ENCODE results near the gene PAGE2. TPM values are rescaled to one million over a fixed set of nuclear protein-coding genes. Genes with fewer than 3 reads are reported as not detected.
"Not testable (repeated sequence)": the region's sequence is repeated elsewhere in the genome, so short reads cannot be mapped to it uniquely, and the experiment has no call there.

Gene PAGE2
- total RNA-seq = not detected

- no peak within 1 kb of the TSS for H3K27ac ChIP-seq
- H3K4me1 ChIP-seq = no peaks in the 10 kb centered on the region
- intact Hi-C loops (cut with DNase I) = no loop called here
- H3K36me3 ChIP-seq = no peaks in the 10 kb centered on the region
- TF ChIP-seq POLR2A (IDR thresholded peaks at IDR 0.05) (no peak), CTCF (IDR thresholded peaks at IDR 0.05) (no peak), POLR2AphosphoS5 (IDR thresholded peaks at IDR 0.05; ENCODE audit: insufficient read depth in 1 of 2, low read depth in 1 of 2) (no peak)
- H3K27me3 ChIP-seq = no peaks in the 10 kb centered on the region
- no peak for DNase-seq (ENCODE audit: extremely low spot score in 2 of 2)
- H3K4me3 ChIP-seq = no peak within 1 kb of the TSS
- no peaks in the 10 kb centered on the region for H3K9me3 ChIP-seq
Measured at GRCh38 chrX:55088795-55089489, at the start of gene PAGE2. TSS of gene PAGE2 (plus strand) at chrX:55089018. CDS start at chrX:55090021, 1,003 bp downstream.

GRCh38 chrX:55039471-55039870 is 49.3 kb upstream of the PAGE2 start:
- DNase-seq (ENCODE audit: extremely low spot score in 2 of 2) = no peak
- Histone ChIP-seq H3K4me1 (no peaks in the 10 kb centered on the region), H3K9me3 (no peaks in the 10 kb centered on the region), H3K36me3 (no peaks in the 10 kb centered on the region), H3K27me3 (no peaks in the 10 kb centered on the region), H3K27ac (no peak overlapping the region), H3K4me3 (no peak overlapping the region)
- TF ChIP-seq POLR2AphosphoS5 (IDR thresholded peaks at IDR 0.05; ENCODE audit: insufficient read depth in 1 of 2, low read depth in 1 of 2) (no peak), POLR2A (IDR thresholded peaks at IDR 0.05) (no peak), CTCF (IDR thresholded peaks at IDR 0.05) (no peak)
- intact Hi-C loops (cut with DNase I) = no loop called here

GRCh38 chrX:55041514-55041913 is 47.3 kb upstream of the PAGE2 start:
- Histone ChIP-seq H3K36me3 (no peaks in the 10 kb centered on the region), H3K27me3 (no peaks in the 10 kb centered on the region), H3K4me3 (no peak overlapping the region), H3K4me1 (no peaks in the 10 kb centered on the region), H3K27ac (no peak overlapping the region), H3K9me3 (no peaks in the 10 kb centered on the region)
- intact Hi-C loops (cut with DNase I) = loop anchor here (10.0 kb wide), 1 partner anchor 107 kb away; no protein-coding TSS in a partner anchor
- no peak for DNase-seq (ENCODE audit: extremely low spot score in 2 of 2)
- TF ChIP-seq POLR2AphosphoS5 (IDR thresholded peaks at IDR 0.05; ENCODE audit: insufficient read depth in 1 of 2, low read depth in 1 of 2) (no peak), CTCF (IDR thresholded peaks at IDR 0.05) (no peak), POLR2A (IDR thresholded peaks at IDR 0.05) (no peak)

- DNase-seq (ENCODE audit: extremely low spot score in 2 of 2); H3K27me3 ChIP-seq; H3K4me3 ChIP-seq; H3K4me1 ChIP-seq; H3K27ac ChIP-seq; intact Hi-C loops (cut with DNase I); H3K9me3 ChIP-seq; H3K36me3 ChIP-seq: not testable (repeated sequence)
Measured at GRCh38 chrX:55050599-55050998, 38.2 kb upstream of the PAGE2 start.

- no peak for DNase-seq (ENCODE audit: extremely low spot score in 2 of 2)
- intact Hi-C loops (cut with DNase I) = no loop called here
Measured at GRCh38 chrX:55056820-55057674, 31.8 kb upstream of the PAGE2 start.

More at GRCh38 chrX:55056820-55057674, 31.8 kb upstream of the PAGE2 start:
- TF ChIP-seq POLR2A (IDR thresholded peaks at IDR 0.05) (no peak), POLR2AphosphoS5 (IDR thresholded peaks at IDR 0.05; ENCODE audit: insufficient read depth in 1 of 2, low read depth in 1 of 2) (no peak), CTCF (IDR thresholded peaks at IDR 0.05) (no peak)
- Histone ChIP-seq H3K27me3 (no peaks in the 10 kb centered on the region), H3K36me3 (no peaks in the 10 kb centered on the region), H3K4me1 (no peaks in the 10 kb centered on the region), H3K27ac (no peak overlapping the region), H3K4me3 (peak overlapping the region in 1 of 2 donors; percentile 23), H3K9me3 (no peaks in the 10 kb centered on the region)

Data from vagina (tissue), 2 donors.